Natural killer cell (primary cell): Measurements from ENCODE around the gene FOS. TPM values are rescaled to one million over a fixed set of nuclear protein-coding genes. Genes with fewer than 3 reads are reported as not detected.

Source experiments
- ATAC-seq, 3 donors: fragments of 150-1000 bp in 2 of 3; fragments of 200-7000 bp in 1 of 3; cut with Tn5 transposase; 1 replicate in 1 of 3; 2 replicates in 2 of 3; pipeline ENCODE4 v1.10.0; 2021; ENCODE audit warnings: mild to moderate bottlenecking in 2 of 3, moderate library complexity in 2 of 3
- DNase-seq, 2 donors: peaks; one replicate each; pipeline versions ENCODE4 v3.0.0 to v3.0.0-alpha.2; 2013 to 2021; ENCODE audit warnings: mixed read lengths in 1 of 2
- H3K27ac ChIP-seq: one replicate; pipeline ENCODE4 v1.5.1; 2013; ENCODE audit warnings: mild to moderate bottlenecking, low read length
- H3K27me3 ChIP-seq: one replicate; pipeline ENCODE4 v1.6.1; 2013; ENCODE audit warnings: low read length; ENCODE audit not compliant: control insufficient read depth, insufficient read depth
- H3K36me3 ChIP-seq: one replicate; pipeline ENCODE4 v1.6.1; 2013; ENCODE audit warnings: low read length; ENCODE audit not compliant: control insufficient read depth, insufficient read depth
- H3K4me1 ChIP-seq: one replicate; pipeline ENCODE4 v1.6.1; 2013; ENCODE audit warnings: low read length; ENCODE audit not compliant: control insufficient read depth, insufficient read depth
- H3K4me3 ChIP-seq: one replicate; pipeline ENCODE4 v1.5.1; 2013; ENCODE audit warnings: low read length
- H3K9me3 ChIP-seq: one replicate; pipeline ENCODE4 v1.6.1; 2013; ENCODE audit warnings: low read length; ENCODE audit not compliant: control insufficient read depth, insufficient read depth
- H3K27ac Mint-ChIP-seq, 2 donors: one replicate each; pipeline ENCODE4 v1.8.0; 2022; ENCODE audit warnings: mild to moderate bottlenecking in 2 of 2, mixed read lengths in 2 of 2, moderate library complexity in 1 of 2
- H3K27me3 Mint-ChIP-seq, 2 donors: one replicate each; pipeline ENCODE4 v1.8.0; 2022; ENCODE audit warnings: low read depth in 2 of 2, mixed read lengths in 2 of 2
- H3K36me3 Mint-ChIP-seq: one replicate; pipeline ENCODE4 v1.8.0; 2022; ENCODE audit warnings: mixed read lengths
- H3K4me1 Mint-ChIP-seq, 2 donors: one replicate each; pipeline ENCODE4 v1.8.0; 2022; ENCODE audit warnings: mixed read lengths in 2 of 2
- H3K4me3 Mint-ChIP-seq: one replicate; pipeline ENCODE4 v1.8.0; 2022; ENCODE audit warnings: mild to moderate bottlenecking, moderate library complexity, mixed read lengths
- H3K9me3 Mint-ChIP-seq, 2 donors: one replicate each; pipeline ENCODE4 v1.8.0; 2022; ENCODE audit warnings: mixed read lengths in 2 of 2
- CTCF ChIP-seq: fragments of 200-600 bp; IDR thresholded peaks from one replicate; pipeline ENCODE4 v1.8.0; 2022; ENCODE audit warnings: antibody characterized with exemption
- WGBS: methylation state at CpG from one replicate; pipeline ENCODE4 v1.1.7; 2013; ENCODE audit warnings: missing lambda C conversion rate; ENCODE audit not compliant: insufficient coverage; 5-methylcytosine and 5-hydroxymethylcytosine counted together
- intact Hi-C: fragments of 100-400 bp; cut with micrococcal nuclease; formaldehyde crosslinking; loops from one replicate; pipeline ENCODE4 v1.14.2; 2022
- total RNA-seq, 4 donors: library from RNA; stranded (reverse); fragments of 120-200 nt in 1 of 4; gene quantifications; one replicate each; pipeline versions ENCODE4 v1.2.3 to v1.2.4, GENCODE V29; 2013 to 2022

The FOS gene
- total RNA-seq, 3 donors from 2014 or later (not counting 1 experiment from before 2014, with no cell fraction given): 2,527 to 3,257 (median 3,104) TPM

GRCh38 chr14:75319021-75319420, 40.4 kb downstream of the FOS start:
- Mint-ChIP-seq H3K27me3 (peaks cover 12 to 16% of the 10 kb centered on the region in 2 donors), H3K4me3 (no peak overlapping the region), H3K4me1 (no peaks in the 10 kb centered on the region), H3K36me3 (no peaks in the 10 kb centered on the region), H3K9me3 (no peaks in the 10 kb centered on the region), H3K27ac (no peak overlapping the region)
- no peak overlapping the region for H3K4me3 ChIP-seq
- WGBS: 92% methylated on average over 2 of the region's 2 CpGs
- no peaks in the 10 kb centered on the region for H3K9me3 ChIP-seq
- DNase-seq (no peak), ATAC-seq (no peak)
- no peaks in the 10 kb centered on the region for H3K27me3 ChIP-seq
- H3K36me3 ChIP-seq: no peaks in the 10 kb centered on the region
- no peak overlapping the region for H3K27ac ChIP-seq
- TF ChIP-seq CTCF: no peak
- intact Hi-C loops: no loop called here
- H3K4me1 ChIP-seq: no peaks in the 10 kb centered on the region

GRCh38 chr14:75320196-75320595, 41.6 kb downstream of the FOS start:
- H3K27me3 Mint-ChIP-seq: peaks cover 15 to 16% of the 10 kb centered on the region in 2 donors
- no peaks in the 10 kb centered on the region for H3K9me3 Mint-ChIP-seq
- Histone ChIP-seq H3K4me1 (no peaks in the 10 kb centered on the region), H3K27ac (no peak overlapping the region), H3K27me3 (no peaks in the 10 kb centered on the region), H3K4me3 (no peak overlapping the region), H3K36me3 (no peaks in the 10 kb centered on the region), H3K9me3 (no peaks in the 10 kb centered on the region)
- no peak overlapping the region for H3K4me3 Mint-ChIP-seq
- H3K4me1 Mint-ChIP-seq: no peaks in the 10 kb centered on the region
- DNase-seq (no peak), ATAC-seq (no peak)
- WGBS: 97% methylated on average over 3 of the region's 7 CpGs
- no peak for TF ChIP-seq CTCF
- H3K36me3 Mint-ChIP-seq: no peaks in the 10 kb centered on the region
- intact Hi-C loops: no loop called here
- no peak overlapping the region for H3K27ac Mint-ChIP-seq

GRCh38 chr14:75322746-75323145, 44.1 kb downstream of the FOS start:
- 69% methylated on average over 1 of the region's 1 CpG for WGBS
- Mint-ChIP-seq H3K9me3 (no peaks in the 10 kb centered on the region), H3K4me1 (no peaks in the 10 kb centered on the region), H3K27me3 (peaks cover 3 to 13% of the 10 kb centered on the region in 2 donors), H3K36me3 (no peaks in the 10 kb centered on the region), H3K27ac (no peak overlapping the region), H3K4me3 (no peak overlapping the region)
- no peak overlapping the region for H3K27ac ChIP-seq
- no peaks in the 10 kb centered on the region for H3K9me3 ChIP-seq
- H3K36me3 ChIP-seq: no peaks in the 10 kb centered on the region
- intact Hi-C loops: no loop called here
- H3K4me1 ChIP-seq: no peaks in the 10 kb centered on the region
- no peaks in the 10 kb centered on the region for H3K27me3 ChIP-seq
- no peak for DNase-seq
- TF ChIP-seq CTCF: no peak
- ATAC-seq: no peak
- no peak overlapping the region for H3K4me3 ChIP-seq

- 93% methylated on average over 5 of the region's 6 CpGs for WGBS
- Histone ChIP-seq H3K9me3 (no peaks in the 10 kb centered on the region), H3K36me3 (no peaks in the 10 kb centered on the region), H3K4me1 (no peaks in the 10 kb centered on the region), H3K27ac (no peak overlapping the region), H3K27me3 (no peaks in the 10 kb centered on the region), H3K4me3 (no peak overlapping the region)
- ATAC-seq: no peak
- H3K36me3 Mint-ChIP-seq: no peaks in the 10 kb centered on the region
- H3K4me1 Mint-ChIP-seq: no peaks in the 10 kb centered on the region
- intact Hi-C loops: no loop called here
- no peak for TF ChIP-seq CTCF
- no peaks in the 10 kb centered on the region for H3K9me3 Mint-ChIP-seq
- H3K4me3 Mint-ChIP-seq: no peak overlapping the region
- H3K27me3 Mint-ChIP-seq: peaks cover 3 to 14% of the 10 kb centered on the region in 2 donors
- no peak for DNase-seq
- no peak overlapping the region for H3K27ac Mint-ChIP-seq
Measured at GRCh38 chr14:75323571-75323970, 44.9 kb downstream of the FOS start.
